HG03442 (cell line): ENCODE data around the gene GPHA2.

Source experiments
- ATAC-seq: cut with Tn5 transposase; IDR thresholded peaks from one replicate; pipeline ENCODE4 v1.9.1; 2021; ENCODE audit warnings: mild to moderate bottlenecking, moderate library complexity; ENCODE audit not compliant: unreplicated experiment

Gene GPHA2

DNA sequence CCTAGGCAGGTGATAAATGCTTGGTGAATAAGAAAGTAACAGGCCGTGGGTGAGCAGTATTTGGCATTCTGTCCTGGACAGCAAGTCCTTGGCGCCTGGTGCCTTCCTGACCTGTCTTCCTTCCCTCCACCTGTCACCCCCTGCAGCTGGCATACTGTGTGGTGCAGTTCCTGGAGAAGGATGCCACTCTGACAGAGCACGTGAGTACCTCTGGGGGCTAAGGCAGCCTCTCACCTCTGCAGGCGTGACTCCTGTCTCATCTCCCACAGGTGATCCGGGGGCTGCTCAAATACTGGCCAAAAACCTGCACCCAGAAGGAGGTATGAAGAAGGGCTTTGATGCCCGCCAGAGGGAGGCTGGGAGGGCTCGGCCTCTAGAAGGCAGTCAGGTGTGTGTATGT is 4.4 kb downstream of the GPHA2 start:
- no peak for ATAC-seq

DNA sequence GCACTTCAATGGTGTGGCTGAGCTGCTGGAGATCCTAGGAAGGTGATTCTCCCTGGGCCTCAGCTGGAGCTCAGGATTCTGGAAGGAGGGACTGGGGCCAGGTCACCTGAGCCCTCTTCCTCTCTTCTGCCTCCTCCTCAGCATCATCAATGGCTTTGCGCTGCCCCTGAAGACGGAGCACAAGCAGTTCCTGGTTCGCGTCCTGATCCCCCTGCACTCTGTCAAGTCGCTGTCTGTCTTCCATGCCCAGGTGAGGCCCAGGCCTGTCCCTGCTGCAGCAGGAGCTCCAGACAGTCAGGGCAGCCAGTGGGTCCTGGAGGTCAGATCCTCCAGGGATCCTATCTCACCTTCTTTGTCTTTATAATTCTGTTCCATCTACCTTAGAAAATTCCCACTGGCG is 5.4 kb downstream of the GPHA2 start:
- no peak for ATAC-seq

DNA sequence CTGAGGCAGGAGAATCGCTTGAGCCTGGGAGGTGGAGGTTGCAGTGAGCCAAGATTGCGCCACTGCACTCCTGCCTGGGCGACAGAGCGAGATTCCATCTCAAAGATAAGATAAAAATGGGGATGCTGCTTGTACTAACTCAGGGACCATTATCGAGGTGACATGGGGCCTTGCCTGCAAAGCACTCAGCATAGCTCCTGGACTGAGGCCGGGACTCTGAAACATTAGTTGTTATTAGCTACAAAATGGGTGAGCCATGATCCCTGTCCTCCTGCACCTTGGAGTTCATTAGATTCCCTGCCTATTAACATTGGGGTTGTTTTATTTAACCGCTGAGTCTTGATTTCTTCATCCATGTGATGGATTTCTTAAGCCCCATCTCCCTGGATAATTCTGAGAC is 6.1 kb downstream of the GPHA2 start:
- ATAC-seq, result no peak

DNA sequence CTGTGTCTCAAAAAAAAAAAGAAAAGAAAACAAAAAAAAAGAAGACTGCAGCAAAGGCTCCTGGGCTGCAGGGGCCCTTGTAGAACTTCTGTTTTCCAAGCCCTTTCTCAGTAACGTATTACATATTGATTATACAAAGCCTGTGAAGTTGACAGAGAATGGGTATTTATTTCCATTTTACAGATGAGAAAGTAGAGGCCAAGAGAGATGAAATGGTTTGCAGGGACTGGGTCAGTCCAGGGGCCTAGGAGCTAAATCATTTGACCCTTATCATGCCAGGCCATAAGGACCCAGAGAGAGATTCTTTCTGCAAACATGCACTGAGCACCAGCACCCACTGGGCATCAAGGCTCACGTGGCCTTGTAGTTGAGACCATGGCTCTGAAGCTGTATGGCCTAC is 6.7 kb downstream of the GPHA2 start:
- no peak for ATAC-seq

GRCh38 chr11:64926689-64927088 is 9.0 kb downstream of the GPHA2 start:
- ATAC-seq, result no peak

- no peak for ATAC-seq
Measured at GRCh38 chr11:64925536-64926436, 9.9 kb downstream of the GPHA2 start.

DNA sequence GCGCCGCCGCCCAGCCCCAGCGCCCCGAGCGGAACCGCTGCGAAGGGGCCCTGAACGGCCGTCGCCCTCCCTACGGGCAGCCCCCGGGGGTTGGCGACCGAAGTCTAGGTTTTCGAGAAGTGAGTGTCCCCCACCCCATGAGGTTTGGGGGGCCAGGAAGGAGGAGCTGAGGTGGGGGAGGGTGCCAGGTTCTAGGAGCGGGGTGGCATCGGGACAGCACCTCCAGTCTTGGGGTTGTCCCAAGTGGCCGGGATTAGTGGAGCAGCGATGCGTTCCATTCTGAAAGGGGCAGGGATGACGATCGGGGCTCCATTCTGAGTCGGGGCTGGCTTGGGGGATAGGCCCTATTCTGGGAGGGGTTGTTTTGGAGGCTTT is 10.8 kb downstream of the GPHA2 start:
- no peak for ATAC-seq

- ATAC-seq, result peak; percentile 76
Measured at GRCh38 chr11:64923944-64924909, 11.5 kb downstream of the GPHA2 start, which contains the start of gene PPP2R5B. TSS of gene PPP2R5B (plus strand) at chr11:64924689. CDS start at chr11:64925735, 1,046 bp downstream.

- ATAC-seq, result no peak
Measured at GRCh38 chr11:64923151-64923661, 12.5 kb downstream of the GPHA2 start.

GRCh38 chr11:64921384-64921783 is 14.3 kb downstream of the GPHA2 start:
- ATAC-seq, result no peak

GRCh38 chr11:64920124-64920523 is 15.6 kb downstream of the GPHA2 start:
- no peak for ATAC-seq

GRCh38 chr11:64919627-64920026 is 16.1 kb downstream of the GPHA2 start:
- ATAC-seq, result no peak

- no peak for ATAC-seq
Measured at GRCh38 chr11:64918017-64918416, 17.7 kb downstream of the GPHA2 start.

DNA sequence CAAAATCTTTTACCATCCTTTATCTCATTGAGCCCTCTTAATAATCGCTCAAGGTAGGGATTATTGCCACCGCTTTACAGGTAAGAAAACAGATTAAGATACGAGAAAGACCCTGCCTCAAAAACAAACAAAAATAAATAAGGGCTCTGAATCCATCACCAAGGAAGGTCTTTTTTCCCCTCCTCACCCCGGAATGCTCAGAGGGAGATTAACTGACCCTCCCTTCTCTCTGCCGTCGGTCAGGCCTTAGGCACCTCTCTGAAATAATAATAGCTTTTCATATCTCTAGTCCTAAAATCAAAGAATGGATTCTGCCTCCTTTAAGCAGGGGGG is 18.1 kb downstream of the GPHA2 start:
- no peak for ATAC-seq

DNA sequence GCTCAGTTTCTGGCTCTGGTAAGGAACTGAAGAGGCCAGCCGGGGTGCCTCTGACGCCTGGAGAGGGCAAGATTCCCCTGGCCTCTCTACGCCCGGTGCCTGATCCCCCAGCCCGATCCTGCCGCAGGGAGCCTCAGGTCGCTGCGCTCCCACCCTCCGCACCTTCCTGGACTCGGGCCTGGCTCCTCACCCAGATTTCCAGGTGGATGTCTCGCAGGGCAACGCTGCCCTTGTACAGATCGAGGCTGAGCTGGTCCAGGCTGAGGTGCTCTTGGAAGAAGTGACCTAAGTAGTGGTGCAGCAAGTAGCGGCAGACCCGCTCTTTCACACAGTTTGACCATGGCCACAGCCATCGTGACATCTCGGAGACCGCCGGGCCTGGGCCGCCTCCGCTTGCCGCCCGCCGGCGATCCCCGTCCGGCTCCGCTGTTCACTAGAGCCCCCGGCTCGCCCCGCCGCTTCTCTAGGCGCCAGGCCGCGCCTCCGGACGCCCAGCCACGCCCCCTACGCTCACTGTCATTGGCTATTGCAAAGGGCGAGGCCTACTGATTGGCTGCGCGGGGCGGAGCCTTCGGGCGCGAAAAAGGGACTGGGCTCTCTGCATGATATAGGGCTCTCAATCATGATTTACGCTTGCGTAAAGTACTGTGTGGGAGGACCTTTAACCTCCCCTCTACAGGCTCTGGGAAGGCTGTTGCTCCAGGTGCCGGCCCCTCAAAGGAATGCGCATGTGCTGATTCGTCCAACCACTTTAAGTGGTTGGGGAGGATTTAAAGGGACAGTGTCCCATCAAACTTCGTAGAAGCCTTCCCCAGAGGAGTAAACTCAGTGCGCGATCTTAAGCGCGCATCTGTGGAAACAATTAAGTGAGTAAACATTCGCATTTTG is 18.7 kb downstream of the GPHA2 start, which contains the start of gene ATG2A:
ATG2A (minus strand) TSS at position 435 of the 888 bp plus-strand sequence; CDS start at position 361, 74 bp downstream.
- ATAC-seq, result peak; percentile 93

DNA sequence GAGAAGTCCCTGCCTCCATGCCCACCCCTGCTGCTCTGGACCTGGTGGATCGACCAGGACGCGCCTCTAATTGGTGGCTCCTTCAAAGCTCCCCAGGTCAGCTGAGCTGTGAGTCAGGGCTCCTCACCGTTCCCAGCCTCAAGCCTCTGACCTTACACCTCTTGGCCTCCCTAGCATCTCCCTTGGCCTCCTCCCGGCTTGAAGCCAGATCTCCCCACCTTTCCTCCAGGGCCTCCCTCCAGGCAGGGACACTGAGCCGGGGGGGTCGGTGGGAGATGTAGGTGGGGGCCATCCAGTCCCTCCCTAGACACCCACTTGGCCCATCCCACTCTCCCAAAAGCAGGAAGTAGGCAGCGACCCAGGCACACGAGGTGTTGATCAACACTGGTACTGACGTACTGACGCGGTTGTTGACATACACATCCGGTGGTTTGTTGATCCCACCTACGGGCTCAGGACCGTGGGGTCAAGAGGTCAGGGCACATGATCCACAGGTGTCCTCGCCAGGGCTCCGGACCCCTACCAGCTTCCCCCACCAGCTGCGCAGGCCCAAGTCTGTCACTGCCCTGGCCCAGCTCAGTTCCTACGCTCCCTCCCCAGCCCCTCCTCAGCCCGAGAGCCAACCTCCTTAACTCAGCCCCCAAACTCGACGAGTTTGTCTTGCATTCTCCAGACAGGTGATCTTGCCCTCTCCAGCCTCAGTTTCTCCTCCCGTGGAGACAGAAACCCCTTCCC is 19.5 kb downstream of the GPHA2 start:
- no peak for ATAC-seq

DNA sequence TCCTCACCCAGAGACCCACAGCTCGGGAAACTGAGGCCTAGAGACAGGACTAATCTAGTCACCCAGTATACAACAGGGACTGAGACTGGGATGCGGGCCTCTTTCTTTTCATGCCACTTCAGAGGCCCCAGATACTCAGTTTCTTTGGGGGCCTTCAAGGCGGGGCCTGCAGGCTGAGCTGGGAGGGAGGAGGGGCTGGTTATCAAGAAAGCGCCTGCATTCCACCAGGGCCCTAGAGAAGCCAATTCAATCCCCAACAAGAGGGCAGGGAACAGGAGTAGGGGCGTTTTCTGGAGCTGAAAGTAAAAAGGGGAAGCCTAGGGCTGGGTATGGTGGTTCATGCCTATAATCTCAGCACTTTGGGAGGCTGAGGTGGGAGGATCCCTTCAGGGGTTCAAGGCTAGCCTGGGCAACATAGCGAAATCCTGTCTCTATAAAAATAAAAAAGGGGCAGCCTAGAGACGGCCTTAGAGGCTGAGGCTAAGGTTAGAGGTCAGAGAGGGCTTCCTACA is 20.3 kb downstream of the GPHA2 start:
- ATAC-seq, result no peak

- ATAC-seq, result no peak
Measured at GRCh38 chr11:64914123-64914522, 21.6 kb downstream of the GPHA2 start.

DNA sequence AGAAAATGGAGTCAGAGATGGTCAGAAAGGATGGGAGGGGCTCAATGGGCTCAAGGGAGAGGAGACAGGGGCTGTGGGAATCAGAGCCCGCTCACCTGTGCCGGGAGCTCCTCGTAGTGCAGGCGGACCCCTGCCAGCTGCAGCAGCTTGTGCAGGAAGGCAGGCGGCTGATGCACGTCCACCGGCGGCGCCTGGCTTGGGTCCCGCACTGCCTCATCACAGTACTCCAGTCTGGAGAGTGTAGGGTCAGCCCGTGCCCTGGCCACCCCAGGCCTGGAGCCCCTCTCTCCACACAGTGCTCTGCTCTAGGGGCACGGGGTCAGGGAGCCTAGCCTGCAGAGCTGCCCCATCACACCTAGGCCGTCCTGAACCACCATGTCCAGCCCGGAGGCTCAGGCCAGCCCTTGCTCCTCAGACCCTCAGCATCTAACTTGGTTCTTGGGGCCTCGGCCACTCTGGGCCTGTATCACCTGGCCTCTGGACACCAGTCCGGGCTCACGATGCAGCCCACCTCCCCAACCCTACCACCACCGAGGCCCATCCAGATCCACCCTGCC is 22.4 kb downstream of the GPHA2 start:
- ATAC-seq, result no peak
